ENCODE results near the gene COL6A1. TPM values are rescaled to one million over a fixed set of nuclear protein-coding genes. Genes with fewer than 3 reads are reported as not detected.
A peak's percentile ranks its signal among the peaks of the same experiment; 100 is the strongest.

The COL6A1 gene
- total and polyA plus RNA-seq, 4 experiments from 2014 or later: 0.87 to 6.0 (median 5.2) TPM; not detected in 1

GRCh38 chr21:45985471-45986315 is 4.1 kb downstream of the COL6A1 start:
- peaks cover 14% of the 10 kb centered on the region for H3K4me1 ChIP-seq (ENCODE audit: insufficient read depth, low read length)
- ChIA-PET CTCF (ENCODE audit: partially characterized antibody) (no interaction called here), POLR2A (ENCODE audit: partially characterized antibody) (no interaction called here)
- Mint-ChIP-seq H3K27me3 (peaks cover 0 to 2% of the 10 kb centered on the region in 2 donors), H3K27ac (no peak overlapping the region), H3K36me3 (no peaks in the 10 kb centered on the region), H3K4me3 (no peak overlapping the region), H3K4me1 (peaks cover 0 to 8% (median 6%) of the 10 kb centered on the region in 4 donors), H3K9me3 (no peaks in the 10 kb centered on the region)
- H3K36me3 ChIP-seq (ENCODE audit: insufficient read depth, low read length): no peaks in the 10 kb centered on the region
- H3K9me3 ChIP-seq (ENCODE audit: control insufficient read depth in 1 of 2, low read length in 2 of 2): no peaks in the 10 kb centered on the region
- no peak overlapping the region for H3K4me3 ChIP-seq (ENCODE audit: low read length in 2 of 2)
- intact Hi-C loops (cut with micrococcal nuclease): no loop called here
- no peak overlapping the region for H3K27ac ChIP-seq (ENCODE audit: low read depth, low read length)
- DNase-seq: no peak
- no peaks in the 10 kb centered on the region for H3K27me3 ChIP-seq (ENCODE audit: insufficient read depth, low read length)

- H3K9me3 Mint-ChIP-seq: no peaks in the 10 kb centered on the region
- no peaks in the 10 kb centered on the region for H3K36me3 Mint-ChIP-seq
- ChIA-PET POLR2A (ENCODE audit: partially characterized antibody) (no interaction called here), CTCF (ENCODE audit: partially characterized antibody) (no interaction called here)
- no peaks in the 10 kb centered on the region for H3K27me3 ChIP-seq (ENCODE audit: insufficient read depth, low read length)
- H3K9me3 ChIP-seq (ENCODE audit: control insufficient read depth in 1 of 2, low read length in 2 of 2): no peaks in the 10 kb centered on the region
- H3K4me3 Mint-ChIP-seq: no peak overlapping the region
- H3K27ac ChIP-seq (ENCODE audit: low read depth, low read length): no peak overlapping the region
- peaks cover 0 to 8% (median 6%) of the 10 kb centered on the region in 4 donors for H3K4me1 Mint-ChIP-seq
- DNase-seq: no peak
- H3K4me3 ChIP-seq (ENCODE audit: low read length in 2 of 2): no peak overlapping the region
- no peak overlapping the region for H3K27ac Mint-ChIP-seq
- H3K4me1 ChIP-seq (ENCODE audit: insufficient read depth, low read length): peaks cover 11% of the 10 kb centered on the region
- no peaks in the 10 kb centered on the region for H3K36me3 ChIP-seq (ENCODE audit: insufficient read depth, low read length)
- intact Hi-C loops (cut with micrococcal nuclease): no loop called here
- H3K27me3 Mint-ChIP-seq: peaks cover 0 to 2% of the 10 kb centered on the region in 2 donors
These were observed 4.9 kb downstream of the COL6A1 start for GRCh38 chr21:45986316-45987051.

- no peak overlapping the region for H3K4me3 ChIP-seq (ENCODE audit: low read length in 2 of 2)
- no peaks in the 10 kb centered on the region for H3K27me3 ChIP-seq (ENCODE audit: insufficient read depth, low read length)
- ChIA-PET POLR2A (ENCODE audit: partially characterized antibody) (no interaction called here), CTCF (ENCODE audit: partially characterized antibody) (no interaction called here)
- no peaks in the 10 kb centered on the region for H3K9me3 Mint-ChIP-seq
- H3K4me1 Mint-ChIP-seq: peaks cover 0 to 8% (median 6%) of the 10 kb centered on the region in 4 donors
- no peaks in the 10 kb centered on the region for H3K9me3 ChIP-seq (ENCODE audit: control insufficient read depth in 1 of 2, low read length in 2 of 2)
- H3K27me3 Mint-ChIP-seq: peaks cover 0 to 2% of the 10 kb centered on the region in 2 donors
- peaks cover 4% of the 10 kb centered on the region for H3K4me1 ChIP-seq (ENCODE audit: insufficient read depth, low read length)
- H3K36me3 ChIP-seq (ENCODE audit: insufficient read depth, low read length): no peaks in the 10 kb centered on the region
- no peak for DNase-seq
- H3K36me3 Mint-ChIP-seq: no peaks in the 10 kb centered on the region
- intact Hi-C loops (cut with micrococcal nuclease): no loop called here
- H3K27ac Mint-ChIP-seq: peak overlapping the region in 1 of 7 donors; percentile 32
- no peak overlapping the region for H3K27ac ChIP-seq (ENCODE audit: low read depth, low read length)
- H3K4me3 Mint-ChIP-seq: no peak overlapping the region
These were observed 5.6 kb downstream of the COL6A1 start for GRCh38 chr21:45987121-45987711.

- H3K36me3 Mint-ChIP-seq: no peaks in the 10 kb centered on the region
- POLR2A ChIA-PET (ENCODE audit: partially characterized antibody): no interaction called here
- H3K27ac ChIP-seq (ENCODE audit: low read depth, low read length): no peak overlapping the region
- no peak overlapping the region for H3K27ac Mint-ChIP-seq
- CTCF ChIA-PET (ENCODE audit: partially characterized antibody): no interaction called here
- H3K4me1 Mint-ChIP-seq: peaks cover 0 to 8% (median 6%) of the 10 kb centered on the region in 4 donors
- no peaks in the 10 kb centered on the region for H3K27me3 ChIP-seq (ENCODE audit: insufficient read depth, low read length)
- H3K9me3 ChIP-seq (ENCODE audit: control insufficient read depth in 1 of 2, low read length in 2 of 2): no peaks in the 10 kb centered on the region
- H3K4me1 ChIP-seq (ENCODE audit: insufficient read depth, low read length): no peaks in the 10 kb centered on the region
- peaks cover 0 to 2% of the 10 kb centered on the region in 2 donors for H3K27me3 Mint-ChIP-seq
- H3K36me3 ChIP-seq (ENCODE audit: insufficient read depth, low read length): no peaks in the 10 kb centered on the region
- no peak overlapping the region for H3K4me3 ChIP-seq (ENCODE audit: low read length in 2 of 2)
- intact Hi-C loops (cut with micrococcal nuclease): no loop called here
- no peaks in the 10 kb centered on the region for H3K9me3 Mint-ChIP-seq
- peak in 1 of 5 donors; percentile 26 for DNase-seq
- H3K4me3 Mint-ChIP-seq: peak overlapping the region in 1 of 8 donors; percentile 12
These were observed 7.1 kb downstream of the COL6A1 start for GRCh38 chr21:45988366-45989347.

- H3K27ac Mint-ChIP-seq: peak overlapping the region in 1 of 7 donors; percentile 29
- CTCF ChIA-PET (ENCODE audit: partially characterized antibody): no interaction called here
- H3K27me3 Mint-ChIP-seq: peaks cover 0 to 2% of the 10 kb centered on the region in 2 donors
- H3K4me1 Mint-ChIP-seq: peaks cover 0 to 7% (median 5%) of the 10 kb centered on the region in 4 donors
- Histone ChIP-seq H3K4me3 (ENCODE audit: low read length in 2 of 2) (no peak overlapping the region), H3K27me3 (ENCODE audit: insufficient read depth, low read length) (no peaks in the 10 kb centered on the region), H3K9me3 (ENCODE audit: control insufficient read depth in 1 of 2, low read length in 2 of 2) (no peaks in the 10 kb centered on the region), H3K36me3 (ENCODE audit: insufficient read depth, low read length) (no peaks in the 10 kb centered on the region), H3K27ac (ENCODE audit: low read depth, low read length) (no peak overlapping the region), H3K4me1 (ENCODE audit: insufficient read depth, low read length) (no peaks in the 10 kb centered on the region)
- no peaks in the 10 kb centered on the region for H3K9me3 Mint-ChIP-seq
- POLR2A ChIA-PET (ENCODE audit: partially characterized antibody): no interaction called here
- no peak overlapping the region for H3K4me3 Mint-ChIP-seq
- intact Hi-C loops (cut with micrococcal nuclease): no loop called here
- no peak for DNase-seq
- H3K36me3 Mint-ChIP-seq: no peaks in the 10 kb centered on the region
These were observed 7.9 kb downstream of the COL6A1 start for GRCh38 chr21:45989355-45990048.

GRCh38 chr21:45990049-45990711 is 8.6 kb downstream of the COL6A1 start:
- H3K27me3 ChIP-seq (ENCODE audit: insufficient read depth, low read length): no peaks in the 10 kb centered on the region
- H3K27ac ChIP-seq (ENCODE audit: low read depth, low read length): no peak overlapping the region
- H3K36me3 ChIP-seq (ENCODE audit: insufficient read depth, low read length): no peaks in the 10 kb centered on the region
- H3K4me3 ChIP-seq (ENCODE audit: low read length in 2 of 2): no peak overlapping the region
- H3K4me1 ChIP-seq (ENCODE audit: insufficient read depth, low read length): no peaks in the 10 kb centered on the region
- peaks cover 0 to under 1% of the 10 kb centered on the region in 2 donors for H3K27me3 Mint-ChIP-seq
- no peaks in the 10 kb centered on the region for H3K36me3 Mint-ChIP-seq
- H3K9me3 Mint-ChIP-seq: no peaks in the 10 kb centered on the region
- H3K27ac Mint-ChIP-seq: no peak overlapping the region
- no peaks in the 10 kb centered on the region for H3K9me3 ChIP-seq (ENCODE audit: control insufficient read depth in 1 of 2, low read length in 2 of 2)
- DNase-seq: no peak
- H3K4me3 Mint-ChIP-seq: peak overlapping the region in 1 of 8 donors; percentile 3
- peaks cover 0 to 1% (median under 1%) of the 10 kb centered on the region in 4 donors for H3K4me1 Mint-ChIP-seq
- POLR2A ChIA-PET (ENCODE audit: partially characterized antibody): no interaction called here
- CTCF ChIA-PET (ENCODE audit: partially characterized antibody): no interaction called here
- intact Hi-C loops (cut with micrococcal nuclease): no loop called here
